ENCODE data around the gene MYBPC2. TPM values are rescaled to one million over a fixed set of nuclear protein-coding genes. Genes with fewer than 3 reads are reported as not detected.

MYBPC2 gene
- polyA plus RNA-seq, 1 experiment, result not detected

GRCh38 chr19:50431343-50432220 is 1.1 kb upstream of the MYBPC2 start:
- DNase-seq (ENCODE audit: low read depth), result no peak
- H3K36me3 ChIP-seq (ENCODE audit: control insufficient read depth, insufficient read depth, low read length), result no peaks in the 10 kb centered on the region
- H3K27me3 ChIP-seq (ENCODE audit: control insufficient read depth, insufficient read depth, low read length), result peaks cover 9% of the 10 kb centered on the region
- POLR2A ChIA-PET, result no interaction called here
- peak overlapping the region; percentile 46 for H3K4me3 ChIP-seq (ENCODE audit: low read depth, low read length)
- TF ChIP-seq, protein P1, sequence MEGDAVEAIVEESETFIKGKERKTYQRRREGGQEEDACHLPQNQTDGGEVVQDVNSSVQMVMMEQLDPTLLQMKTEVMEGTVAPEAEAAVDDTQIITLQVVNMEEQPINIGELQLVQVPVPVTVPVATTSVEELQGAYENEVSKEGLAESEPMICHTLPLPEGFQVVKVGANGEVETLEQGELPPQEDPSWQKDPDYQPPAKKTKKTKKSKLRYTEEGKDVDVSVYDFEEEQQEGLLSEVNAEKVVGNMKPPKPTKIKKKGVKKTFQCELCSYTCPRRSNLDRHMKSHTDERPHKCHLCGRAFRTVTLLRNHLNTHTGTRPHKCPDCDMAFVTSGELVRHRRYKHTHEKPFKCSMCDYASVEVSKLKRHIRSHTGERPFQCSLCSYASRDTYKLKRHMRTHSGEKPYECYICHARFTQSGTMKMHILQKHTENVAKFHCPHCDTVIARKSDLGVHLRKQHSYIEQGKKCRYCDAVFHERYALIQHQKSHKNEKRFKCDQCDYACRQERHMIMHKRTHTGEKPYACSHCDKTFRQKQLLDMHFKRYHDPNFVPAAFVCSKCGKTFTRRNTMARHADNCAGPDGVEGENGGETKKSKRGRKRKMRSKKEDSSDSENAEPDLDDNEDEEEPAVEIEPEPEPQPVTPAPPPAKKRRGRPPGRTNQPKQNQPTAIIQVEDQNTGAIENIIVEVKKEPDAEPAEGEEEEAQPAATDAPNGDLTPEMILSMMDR (IDR thresholded peaks at IDR 0.05; ENCODE audit: insufficient read depth, low read depth, low read length), result no peak
- CTCF ChIA-PET, result interaction anchor here (1.5 kb wide), 1 partner anchor 29 kb away, joined by 3 read pairs; no protein-coding TSS in a partner anchor

- DNase-seq (ENCODE audit: low read depth), result no peak
- Histone ChIP-seq H3K4me3 (ENCODE audit: low read depth, low read length) (no peak overlapping the region), H3K36me3 (ENCODE audit: control insufficient read depth, insufficient read depth, low read length) (no peaks in the 10 kb centered on the region), H3K27me3 (ENCODE audit: control insufficient read depth, insufficient read depth, low read length) (peaks cover 9% of the 10 kb centered on the region)
- CTCF ChIA-PET, result interaction anchor here (1.1 to 1.5 kb wide), 2 partner anchors 10 to 24 kb away, joined by 3 read pairs; no protein-coding TSS in a partner anchor
- TF ChIP-seq, protein P1 (IDR thresholded peaks at IDR 0.05; ENCODE audit: insufficient read depth, low read depth, low read length), result no peak
- POLR2A ChIA-PET, result no interaction called here
Measured at GRCh38 chr19:50433201-50434180, 799 bp downstream of the MYBPC2 start.

DNA sequence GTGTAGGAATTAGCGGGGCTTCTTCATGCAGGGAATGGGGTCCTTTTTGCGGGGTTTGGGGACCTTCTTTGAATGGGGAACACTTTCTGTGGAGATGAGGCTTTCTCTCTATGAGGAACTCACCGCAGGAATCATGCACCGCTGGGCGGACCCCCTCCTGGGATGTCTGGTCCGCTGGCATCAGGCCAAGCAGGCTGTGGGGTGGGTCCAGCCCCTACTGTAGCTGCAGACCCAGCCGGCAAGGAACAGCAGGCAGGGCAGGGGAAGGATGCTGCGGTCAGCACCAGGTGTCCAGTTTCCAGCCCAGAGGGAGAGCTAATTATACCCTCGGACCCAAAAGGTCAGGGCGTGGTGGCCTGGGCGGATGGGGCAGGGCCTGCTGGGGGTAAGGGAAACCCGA is 1.8 kb downstream of the MYBPC2 start:
- no peaks in the 10 kb centered on the region for H3K36me3 ChIP-seq (ENCODE audit: control insufficient read depth, insufficient read depth, low read length)
- ChIA-PET POLR2A (no interaction called here), CTCF (interaction anchor here (1.1 kb wide), 1 partner anchor 11 kb away, joined by 3 read pairs; no protein-coding TSS in a partner anchor)
- H3K4me3 ChIP-seq (ENCODE audit: low read depth, low read length), result no peak overlapping the region
- TF ChIP-seq, protein P1 (IDR thresholded peaks at IDR 0.05; ENCODE audit: insufficient read depth, low read depth, low read length), result no peak
- DNase-seq (ENCODE audit: low read depth), result no peak
- peaks cover 9% of the 10 kb centered on the region for H3K27me3 ChIP-seq (ENCODE audit: control insufficient read depth, insufficient read depth, low read length)

DNA sequence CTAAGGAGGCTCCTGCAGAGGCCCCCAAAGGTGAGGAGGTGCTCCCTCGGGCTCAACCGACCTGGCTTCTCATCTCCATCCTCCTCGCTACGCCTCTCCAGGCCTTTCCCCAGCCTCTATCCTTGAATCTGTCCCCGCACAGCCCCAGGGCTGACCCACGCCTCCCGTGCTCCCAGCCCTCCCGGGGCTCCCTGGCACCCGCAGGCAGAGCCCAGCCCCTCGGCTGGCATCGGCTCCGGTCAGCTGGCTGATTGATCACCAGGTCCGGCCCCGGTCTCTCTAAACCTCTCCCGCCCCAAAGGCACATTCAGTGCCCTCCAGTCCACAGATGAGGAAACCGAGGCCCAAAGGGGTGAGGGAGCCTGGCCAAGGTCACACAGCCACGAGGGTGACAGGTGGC is 2.5 kb downstream of the MYBPC2 start:
- Histone ChIP-seq H3K27me3 (ENCODE audit: control insufficient read depth, insufficient read depth, low read length) (peaks cover 9% of the 10 kb centered on the region), H3K36me3 (ENCODE audit: control insufficient read depth, insufficient read depth, low read length) (no peaks in the 10 kb centered on the region), H3K4me3 (ENCODE audit: low read depth, low read length) (no peak overlapping the region)
- CTCF ChIA-PET, result no interaction called here
- POLR2A ChIA-PET, result no interaction called here
- TF ChIP-seq, protein P1 (IDR thresholded peaks at IDR 0.05; ENCODE audit: insufficient read depth, low read depth, low read length), result no peak
- no peak for DNase-seq (ENCODE audit: low read depth)

GRCh38 chr19:50435627-50436026 is 2.9 kb downstream of the MYBPC2 start:
- no peak overlapping the region for H3K4me3 ChIP-seq (ENCODE audit: low read depth, low read length)
- peaks cover 9% of the 10 kb centered on the region for H3K27me3 ChIP-seq (ENCODE audit: control insufficient read depth, insufficient read depth, low read length)
- TF ChIP-seq, protein P1 (IDR thresholded peaks at IDR 0.05; ENCODE audit: insufficient read depth, low read depth, low read length), result no peak
- no peaks in the 10 kb centered on the region for H3K36me3 ChIP-seq (ENCODE audit: control insufficient read depth, insufficient read depth, low read length)
- POLR2A ChIA-PET, result no interaction called here
- no peak for DNase-seq (ENCODE audit: low read depth)
- CTCF ChIA-PET, result interaction anchor here (0.6 kb wide), 1 partner anchor 68 kb away, joined by 3 read pairs; no protein-coding TSS in a partner anchor
